NT2/D1 (cell line): Measurements from ENCODE around the gene NFKBIA.

Source experiments
- SUZ12 ChIP-seq: IDR thresholded peaks from 2 replicates; pipeline ENCODE4 v1.6.1; 2011; ENCODE audit not compliant: insufficient read length, insufficient read depth; ENCODE audit errors: extremely low read depth
- YY1 ChIP-seq: IDR thresholded peaks from 2 replicates; pipeline ENCODE4 v1.6.1; 2011; ENCODE audit not compliant: insufficient read length, insufficient read depth
- ZNF274 ChIP-seq: IDR thresholded peaks from 2 replicates; pipeline ENCODE4 v1.6.1; 2011; ENCODE audit warnings: mild to moderate bottlenecking, low read depth, low read length

DNA sequence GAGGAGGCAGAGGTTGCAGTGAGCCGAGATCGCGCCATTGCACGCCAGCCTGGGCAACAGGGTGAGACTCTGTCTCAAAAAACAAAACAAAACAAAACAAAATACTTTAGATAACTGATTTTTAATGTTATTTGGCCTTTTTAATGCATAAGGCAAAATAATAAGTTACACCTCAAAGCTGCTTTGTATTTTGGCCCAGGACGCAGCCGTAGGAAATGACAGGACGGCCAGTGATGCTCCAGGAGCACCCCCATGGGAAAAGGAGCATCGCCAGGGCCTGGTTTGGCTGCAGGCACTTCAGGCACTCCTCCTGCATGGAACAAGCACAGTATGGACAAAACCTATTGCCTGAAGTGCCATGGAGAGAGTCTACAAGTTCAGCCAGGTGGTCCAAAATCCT, 3.5 kb upstream of the NFKBIA start:
- no peak for TF ChIP-seq ZNF274
- TF ChIP-seq SUZ12, result no peak
- TF ChIP-seq YY1, result no peak
